Activated naive CD4-positive, alpha-beta T cell treated with anti-CD3 and anti-CD28 coated beads, Interleukin-2, amount 10 ng/mL, durations not matched to agents 5 hours and 36 hours (primary cell): ENCODE data around the gene FAM110D. TPM values are rescaled to one million over a fixed set of nuclear protein-coding genes. Genes with fewer than 3 reads are reported as not detected.

ENCODE experiments used
- total RNA-seq, 2 experiments: library from RNA; stranded (reverse); gene quantifications; one replicate each; pipeline ENCODE4 v1.2.3, GENCODE V29; 2021

Gene FAM110D
- not detected for total RNA-seq

GRCh38 chr1:26158908-26159742, at the start of gene FAM110D:
Gene FAM110D, plus strand, starts transcription at chr1:26159079. Its CDS starts 2,213 bp downstream, at chr1:26161292.

GRCh38 chr1:26111530-26112406, 47.1 kb upstream of the FAM110D start, which contains the start of gene PDIK1L:
Gene PDIK1L, plus strand, starts transcription at chr1:26111824. Its CDS starts 2,485 bp downstream, at chr1:26114309.

GRCh38 chr1:26168410-26169197, 9.7 kb downstream of the FAM110D start, which contains the start of gene C1orf232:
Gene C1orf232, minus strand, starts transcription at chr1:26168963. Its CDS starts 464 bp downstream, at chr1:26168499.

GRCh38 chr1:26169669-26170471, 11.0 kb downstream of the FAM110D start, which contains the start of gene ZNF593:
Gene ZNF593, plus strand, starts transcription at chr1:26169908. Its CDS starts 76 bp downstream, at chr1:26169984.

GRCh38 chr1:26171084-26172072, 12.5 kb downstream of the FAM110D start, which contains the start of gene ZNF593OS:
Gene ZNF593OS, minus strand, starts transcription at chr1:26171832. Its CDS starts 171 bp downstream, at chr1:26171661.

GRCh38 chr1:26177182-26177684, 18.4 kb downstream of the FAM110D start, which contains the start of gene CNKSR1:
Gene CNKSR1, plus strand, starts transcription at chr1:26177491. Its CDS starts 57 bp downstream, at chr1:26177548.

GRCh38 chr1:26190373-26190987, 31.6 kb downstream of the FAM110D start, which contains the start of gene CATSPER4:
Gene CATSPER4, plus strand, starts transcription at chr1:26190602. Its CDS starts 26 bp downstream, at chr1:26190628.

Other genes with a start within 250 kb of the FAM110D start
- 10 to 100 TPM in 1 of 2 experiments, 1 to 10 TPM in 1; 9.9 to 10.7 TPM for gene PAFAH2, start 161.0 kb upstream of the FAM110D start, total RNA-seq
- gene EXTL1, start 137.3 kb upstream of the FAM110D start, total RNA-seq: not detected
- gene SLC30A2, start 113.0 kb upstream of the FAM110D start, total RNA-seq: not detected
- under 1 TPM in 1 of 2 experiments, not detected in 1; 0.39 TPM for gene TRIM63, start 91.4 kb upstream of the FAM110D start, total RNA-seq
- gene PDIK1L, start 47.3 kb upstream of the FAM110D start, total RNA-seq: 10 to 100 TPM; 20.7 TPM
- gene C1orf232, start 9.9 kb downstream of the FAM110D start, total RNA-seq: not detected
- 10 to 100 TPM; 21.3 to 23.4 TPM for gene ZNF593, start 10.8 kb downstream of the FAM110D start, total RNA-seq
- gene ZNF593OS, start 12.8 kb downstream of the FAM110D start, total RNA-seq: not detected
- gene CNKSR1, start 18.4 kb downstream of the FAM110D start, total RNA-seq: 1 to 10 TPM; 4.7 to 5.0 TPM
- not detected for gene CATSPER4, start 31.5 kb downstream of the FAM110D start, total RNA-seq
- gene CEP85, start 75.1 kb downstream of the FAM110D start, total RNA-seq: 10 to 100 TPM; 32.9 to 36.6 TPM
- gene SH3BGRL3, start 121.0 kb downstream of the FAM110D start, total RNA-seq: 100 to 1,000 TPM; 481 to 496 TPM
- gene UBXN11, start 147.6 kb downstream of the FAM110D start, total RNA-seq: 10 to 100 TPM; 37.0 to 39.0 TPM
- 1,000 to 10,000 TPM; 1,759 to 1,791 TPM for gene CD52, start 158.9 kb downstream of the FAM110D start, total RNA-seq
- gene CRYBG2, start 195.1 kb downstream of the FAM110D start, total RNA-seq: 1 to 10 TPM in 1 of 2 experiments, under 1 TPM in 1; 0.87 to 1.4 TPM
- gene ZNF683, start 213.7 kb downstream of the FAM110D start, total RNA-seq: under 1 TPM in 1 of 2 experiments, not detected in 1; 0.31 TPM